H1 (cell line): ENCODE measurements around the gene CBFB. TPM values are rescaled to one million over a fixed set of nuclear protein-coding genes. Genes with fewer than 3 reads are reported as not detected.

Experiments
- BACH1 ChIP-seq: IDR thresholded peaks from 2 replicates; pipeline ENCODE4 v1.6.1; 2012; ENCODE audit warnings: low read length, improper control_type of control experiment
- BRCA1 ChIP-seq: IDR thresholded peaks from 2 replicates; pipeline ENCODE4 v1.6.1; 2012; ENCODE audit warnings: low read depth, low read length, improper control_type of control experiment
- CEBPB ChIP-seq: IDR thresholded peaks from 2 replicates; pipeline ENCODE4 v1.6.1; 2012; ENCODE audit warnings: low read depth, low read length
- CHD7 ChIP-seq: fragments of 300-600 bp; sonication (generic); IDR thresholded peaks from 2 replicates; pipeline ENCODE4 v1.7.1; 2012; ENCODE audit warnings: low read length, moderate library complexity, mild to moderate bottlenecking, inconsistent platforms; ENCODE audit not compliant: insufficient replicate concordance
- CTBP2 ChIP-seq: IDR thresholded peaks from 2 replicates; pipeline ENCODE4 v1.7.0; 2011; ENCODE audit warnings: borderline replicate concordance, mild to moderate bottlenecking, moderate library complexity, mixed read lengths, low read length; ENCODE audit not compliant: insufficient read depth, insufficient read length
- GABPA ChIP-seq: IDR thresholded peaks from 2 replicates; pipeline ENCODE4 v1.6.1; 2011; ENCODE audit warnings: mild to moderate bottlenecking, low read length, moderate library complexity, borderline replicate concordance; ENCODE audit not compliant: insufficient read depth
- HDAC2 ChIP-seq, 2 experiments: fragments of 300-600 bp in 1 of 2; sonication (generic) in 1 of 2; IDR thresholded peaks; 2 replicates each; pipeline ENCODE4 v1.6.1; 2011 to 2012; ENCODE audit warnings: low read depth in 2 of 2, low read length in 2 of 2, mild to moderate bottlenecking in 2 of 2, moderate library complexity in 2 of 2, borderline replicate concordance in 1 of 2, inconsistent platforms in 1 of 2
- NANOG ChIP-seq: IDR thresholded peaks from 2 replicates; pipeline ENCODE4 v1.6.1; 2011; ENCODE audit warnings: low read length, low read depth, mild to moderate bottlenecking, inconsistent platforms; ENCODE audit not compliant: insufficient read depth, poor library complexity, severe bottlenecking
- SIN3A ChIP-seq, 2 experiments: IDR thresholded peaks in 1 of 2; conservative IDR thresholded peaks in 1 of 2; 2 replicates each; pipeline ENCODE4 v1.6.1; 2011 to 2012; ENCODE audit warnings: low read length in 2 of 2, improper control_type of control experiment in 1 of 2, low read depth in 1 of 2, mild to moderate bottlenecking in 1 of 2
- TEAD4 ChIP-seq: IDR thresholded peaks from 2 replicates; pipeline ENCODE4 v1.6.1; 2012; ENCODE audit warnings: low read depth, low read length, inconsistent platforms, mixed read lengths
- YY1 ChIP-seq: IDR thresholded peaks from 2 replicates; pipeline ENCODE4 v1.6.1; 2011; ENCODE audit warnings: low read depth, mild to moderate bottlenecking, low read length
- polyA plus RNA-seq, 7 experiments: library from polyadenylated mRNA; depleted of rRNA in 3 of 7; stranded (reverse) in 5 of 7; unstranded in 2 of 7; fragments of >200 nt in 5 of 7; fragments of 200-250 nt in 2 of 7; gene quantifications; 1 replicate in 5 of 7; 2 replicates in 1 of 7; 4 replicates in 1 of 7; pipeline versions ENCODE4 v1.2.1 to v1.2.3, GENCODE V29; 2011 to 2013; ENCODE audit warnings: missing spikeins in 2 of 7, mixed read lengths in 2 of 7
- total RNA-seq: library from RNA; stranded (reverse); fragmentation: NEBNext Ultra II Directional; extraction: Animal tissue kit (Norgen Biotek cat#: 25700); gene quantifications from 2 replicates; pipeline ENCODE4 v1.2.1, GENCODE V29; 2021

Gene CBFB
- total and polyA plus RNA-seq, 2 of the 8 experiments (the other 6 are each of a cell fraction or from before 2014, with no cell fraction given) = 11.5 to 31.6 TPM

DNA sequence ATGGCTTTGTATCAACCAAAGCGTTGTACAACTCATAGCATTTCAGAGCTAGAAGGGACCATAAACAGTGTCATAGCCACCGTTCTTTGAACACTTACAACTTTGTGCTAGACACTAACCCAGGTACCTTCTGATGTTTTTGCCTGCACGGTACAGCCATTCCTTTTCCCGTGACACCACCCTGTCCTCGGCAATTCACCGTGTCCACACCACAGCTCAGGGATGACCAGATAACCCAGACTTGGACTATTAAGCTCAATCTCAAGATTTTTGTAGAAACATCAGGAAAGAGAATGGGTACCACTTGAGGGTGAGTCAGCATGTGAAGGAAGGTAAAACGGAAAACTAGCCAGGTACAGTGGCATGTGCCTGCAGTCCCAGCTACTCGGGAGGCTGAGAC, 9.8 kb upstream of the CBFB start (continued):
- TF ChIP-seq CHD7 (no peak), GABPA (no peak), CEBPB (no peak), NANOG (no peak), TEAD4 (no peak), YY1 (no peak), BACH1 (no peak), SIN3A (conservative IDR thresholded peaks at IDR 0.05 in 1 of 2, IDR thresholded peaks at IDR 0.05 in 1 of 2; ENCODE audit: low read depth in 1 of 2, low read length in 2 of 2) (no peak), BRCA1 (no peak), HDAC2 (IDR thresholded peaks at IDR 0.05; ENCODE audit: borderline replicate concordance in 1 of 2, low read depth in 2 of 2, low read length in 2 of 2) (no peak), CTBP2 (no peak)
